ENCODE data around the gene POPDC3.
"Not testable (repeated sequence)": the region's sequence is repeated elsewhere in the genome, so short reads cannot be mapped to it uniquely, and the experiment has no call there.

The POPDC3 gene

DNA sequence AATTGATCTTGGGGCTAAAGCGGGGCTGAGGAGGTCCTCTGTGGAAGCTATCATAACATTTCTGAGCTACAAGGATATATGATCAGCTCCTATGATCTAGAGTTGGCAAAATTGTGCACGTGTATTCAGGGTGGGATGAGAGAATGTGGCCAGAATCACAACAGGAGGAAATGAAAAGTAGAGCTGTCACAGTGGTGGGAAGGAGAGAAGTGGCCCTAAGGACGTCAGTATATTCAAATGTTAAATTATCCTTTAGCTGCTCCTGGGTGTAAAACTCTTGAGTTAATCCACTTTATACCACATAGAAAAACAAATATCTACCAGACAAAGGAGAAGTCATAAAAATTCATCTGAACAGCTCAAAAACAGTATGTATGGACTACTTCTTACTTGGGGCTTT lies 14.8 kb upstream of the POPDC3 start:
- no peak for DNase-seq (ENCODE audit: low read depth)

DNA sequence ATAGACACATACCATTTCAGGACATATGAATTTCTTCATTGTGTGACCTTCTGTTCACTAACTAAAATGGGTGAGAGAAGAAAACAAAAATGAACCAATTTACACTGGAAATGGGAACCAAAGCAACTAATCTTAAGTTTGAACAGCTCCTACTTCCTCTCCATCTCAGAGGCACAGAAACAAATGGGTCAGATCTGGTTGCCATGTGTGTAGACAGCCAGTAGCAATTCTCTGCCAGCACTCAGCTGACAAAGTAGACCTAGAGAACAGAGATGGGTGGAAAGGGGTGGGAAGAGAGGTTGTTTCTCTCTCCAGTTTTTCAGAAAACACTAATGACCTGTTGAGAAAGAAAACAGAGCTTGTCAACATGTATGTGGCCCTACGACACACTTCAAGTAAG lies 14.3 kb upstream of the POPDC3 start:
- DNase-seq (ENCODE audit: low read depth) = peak; percentile 10

GRCh38 chr6:105193647-105194046 lies 13.8 kb upstream of the POPDC3 start:
- DNase-seq (ENCODE audit: low read depth) = peak; percentile 94

- DNase-seq (ENCODE audit: low read depth) = peak; percentile 88
Measured at GRCh38 chr6:105192707-105193465, 13.1 kb upstream of the POPDC3 start.

- DNase-seq (ENCODE audit: low read depth) = peak; percentile 29
Measured at GRCh38 chr6:105191351-105191750, 11.5 kb upstream of the POPDC3 start.

DNA sequence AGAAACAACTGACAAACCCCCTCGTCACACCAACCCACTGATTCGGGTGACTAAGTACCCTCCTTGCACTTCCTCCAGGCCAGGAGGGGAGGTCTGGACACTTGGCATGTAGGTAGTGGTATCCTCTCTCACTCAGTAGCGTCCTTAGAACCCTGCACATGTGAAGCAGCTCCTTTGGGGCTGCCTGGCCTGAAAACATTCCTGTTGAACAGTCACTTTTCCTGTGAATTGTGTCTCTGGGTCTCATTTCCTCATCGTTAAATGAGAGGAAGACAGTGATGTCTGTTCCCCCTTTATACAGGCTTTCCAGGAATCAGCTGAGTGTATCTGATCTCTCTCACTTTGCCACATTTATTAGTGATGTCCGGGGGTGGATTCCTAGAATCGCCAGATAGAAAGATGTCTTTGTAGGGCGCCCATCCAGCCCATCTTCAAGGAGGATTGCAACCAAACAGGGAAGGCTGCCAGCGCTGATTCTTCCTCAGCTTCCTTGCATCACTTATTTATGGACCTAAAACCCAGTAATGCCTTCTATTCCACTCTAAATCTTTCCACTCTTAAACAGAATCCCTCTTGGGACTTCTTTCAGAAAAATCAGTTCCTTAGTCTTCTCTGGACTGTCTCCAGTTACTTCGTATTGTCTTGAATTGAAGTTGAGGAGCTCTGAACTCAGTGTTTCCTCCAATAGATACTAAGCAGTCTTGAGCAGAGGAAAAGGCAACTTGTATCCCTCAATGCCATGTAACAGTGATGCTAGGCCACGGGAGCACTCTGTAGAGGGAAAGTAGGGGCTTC lies 9.4 kb upstream of the POPDC3 start:
- DNase-seq (ENCODE audit: low read depth) = no peak

- no peak for DNase-seq (ENCODE audit: low read depth)
Measured at GRCh38 chr6:105188251-105188650, 8.4 kb upstream of the POPDC3 start.

DNA sequence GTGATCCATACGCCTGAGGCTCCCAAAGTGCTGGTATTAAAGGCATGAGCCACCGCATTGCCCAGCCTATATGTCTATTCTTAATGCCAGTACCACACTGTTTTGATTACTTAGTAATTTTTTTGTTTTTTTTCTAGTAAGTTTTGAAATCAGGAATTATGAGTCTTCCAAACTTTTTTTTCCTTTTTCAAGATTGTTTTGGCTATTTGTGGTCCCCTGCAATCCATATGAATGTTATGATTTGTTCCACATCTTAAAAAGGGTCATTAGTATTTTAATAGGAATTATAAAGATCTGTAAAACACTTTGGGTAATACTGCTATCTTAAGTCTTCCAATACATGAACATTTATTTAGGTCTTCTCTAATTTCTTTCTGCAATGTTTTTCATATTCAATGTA lies 6.8 kb upstream of the POPDC3 start:
- no peak for DNase-seq (ENCODE audit: low read depth)

DNA sequence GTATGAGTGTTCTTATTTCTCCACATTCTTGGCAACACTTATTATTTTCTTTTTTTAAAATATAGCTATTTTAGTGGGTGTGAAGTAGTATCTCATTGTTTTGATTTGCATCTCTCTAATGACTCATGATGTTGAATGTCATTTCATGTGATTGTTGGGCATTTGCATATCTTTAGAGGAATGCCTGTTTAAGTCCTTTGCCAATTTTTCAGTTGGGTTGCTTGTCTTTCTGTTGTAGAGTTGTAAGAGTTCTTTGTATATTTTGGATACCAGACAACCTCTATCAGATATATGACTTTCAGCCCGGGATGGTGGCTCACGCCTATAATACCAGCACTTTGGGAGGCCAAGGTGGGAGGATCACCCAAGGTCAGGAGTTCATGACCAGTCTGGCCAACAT lies 5.1 kb upstream of the POPDC3 start:
- peak; percentile 10 for DNase-seq (ENCODE audit: low read depth)

GRCh38 chr6:105181981-105182515 lies 2.2 kb upstream of the POPDC3 start:
- DNase-seq (ENCODE audit: low read depth) = no peak

DNA sequence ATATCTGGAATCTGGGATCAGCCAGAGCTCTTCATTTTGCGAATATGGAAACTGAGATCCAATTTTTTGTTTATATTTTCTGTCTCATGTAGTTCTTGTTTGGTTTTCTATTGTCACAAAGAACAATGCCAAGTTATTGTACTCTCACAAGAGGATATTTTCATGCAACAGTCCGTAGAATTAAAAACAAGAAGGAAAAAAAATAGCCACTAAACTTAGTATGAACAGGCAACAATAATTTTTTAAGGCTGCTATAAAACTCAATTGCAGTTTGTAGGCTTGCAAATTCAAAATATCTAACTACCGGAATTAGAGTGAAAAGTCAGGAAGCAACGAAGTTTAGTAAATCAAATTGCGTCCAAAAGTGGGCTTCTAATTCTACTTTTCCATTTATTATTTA lies 1.2 kb downstream of the POPDC3 start:
- DNase-seq (ENCODE audit: low read depth) = no peak

DNA sequence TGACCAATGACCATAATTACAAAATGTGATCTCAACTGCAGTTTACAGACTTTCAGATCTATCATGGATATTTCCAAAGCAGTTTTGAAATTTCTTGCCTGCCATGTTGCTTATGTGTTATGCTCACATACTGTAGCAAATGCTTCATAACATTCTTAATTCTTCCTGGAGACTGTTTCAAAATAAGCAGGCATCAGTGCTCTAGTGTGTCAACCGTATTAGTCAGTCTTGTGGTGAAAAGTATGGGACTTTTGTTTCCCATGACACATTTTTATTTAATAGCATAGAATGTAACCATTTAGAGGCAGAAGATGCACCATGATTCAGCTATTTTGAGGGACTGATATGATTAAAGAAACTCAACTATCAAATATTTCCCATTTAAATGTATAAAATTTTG lies 1.7 kb downstream of the POPDC3 start:
- DNase-seq (ENCODE audit: low read depth) = peak; percentile 92

DNA sequence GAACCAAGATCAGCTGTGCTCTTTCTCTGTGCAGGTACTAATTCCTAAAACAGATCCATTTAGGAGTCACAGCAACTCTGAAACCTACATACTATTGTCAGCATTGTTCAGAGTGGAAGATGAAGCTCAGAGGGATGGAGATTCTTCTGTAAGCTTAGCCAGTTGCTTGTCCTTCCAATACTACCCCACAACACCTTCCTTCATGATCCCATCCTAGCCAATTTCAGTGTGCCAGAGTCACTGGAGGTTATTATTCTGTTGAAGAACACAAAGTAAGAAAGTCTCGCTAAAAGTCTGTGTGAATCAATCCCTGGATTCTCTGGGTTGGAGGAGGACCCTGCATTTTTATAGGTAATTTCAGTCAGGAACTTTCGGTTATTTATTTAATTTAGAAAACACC lies 2.3 kb downstream of the POPDC3 start:
- DNase-seq (ENCODE audit: low read depth) = no peak

DNA sequence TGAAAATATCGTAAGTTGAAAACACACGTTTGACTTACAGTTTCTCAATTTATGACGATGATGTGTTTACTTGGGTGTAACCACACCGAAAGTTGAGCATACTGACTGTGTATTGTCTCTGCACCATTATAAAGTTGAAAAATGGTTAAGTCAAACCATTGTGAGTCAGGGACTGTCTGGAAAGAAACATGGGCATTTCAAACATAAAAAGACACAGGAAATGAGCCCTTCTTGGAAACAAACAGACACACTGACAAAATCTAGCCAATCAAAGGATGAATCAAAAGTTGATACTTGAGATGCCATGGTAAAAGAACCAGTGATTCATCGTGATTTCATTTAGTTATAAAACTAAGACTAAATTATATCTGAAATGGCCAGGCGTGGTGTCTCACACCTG lies 5.3 kb downstream of the POPDC3 start:
- DNase-seq (ENCODE audit: low read depth) = peak; percentile 66

DNA sequence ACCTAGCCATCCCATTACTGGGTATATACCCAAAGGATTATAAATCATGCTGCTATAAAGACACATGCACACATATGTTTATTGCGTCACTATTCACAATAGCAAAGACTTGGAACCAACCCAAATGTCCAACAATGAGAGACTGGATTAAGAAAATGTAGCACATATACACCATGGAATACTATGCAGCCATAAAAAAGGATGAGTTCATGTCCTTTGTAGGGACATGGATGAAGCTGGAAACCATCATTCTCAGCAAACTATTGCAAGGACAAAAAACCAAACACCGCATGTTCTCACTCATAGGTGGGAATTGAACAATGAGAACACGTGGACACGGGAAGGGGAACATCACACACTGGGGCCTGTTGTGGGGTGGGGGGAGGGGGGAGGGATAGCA lies 7.3 kb downstream of the POPDC3 start:
- not testable (repeated sequence) for DNase-seq (ENCODE audit: low read depth)

GRCh38 chr6:105170059-105170458 lies 9.8 kb downstream of the POPDC3 start:
- peak; percentile 30 for DNase-seq (ENCODE audit: low read depth)

DNA sequence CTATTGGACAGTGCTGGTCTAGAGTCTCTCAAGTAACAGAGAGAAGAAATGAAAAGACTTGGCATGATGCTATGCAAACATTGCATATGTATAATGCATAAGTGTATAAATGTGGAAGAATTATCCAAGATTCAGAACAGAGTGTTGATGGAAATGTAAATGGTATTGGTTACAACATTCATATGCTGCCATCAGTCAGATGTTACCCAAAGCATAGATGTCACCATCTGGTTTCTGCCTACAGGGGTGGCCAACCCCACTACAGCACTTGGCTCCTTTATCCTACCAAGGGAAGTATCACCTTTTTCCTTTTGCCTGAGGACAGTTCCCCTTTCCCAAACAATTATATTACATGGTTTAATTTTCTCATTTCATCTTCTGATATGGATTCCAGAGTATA lies 11.9 kb downstream of the POPDC3 start:
- DNase-seq (ENCODE audit: low read depth) = no peak

DNA sequence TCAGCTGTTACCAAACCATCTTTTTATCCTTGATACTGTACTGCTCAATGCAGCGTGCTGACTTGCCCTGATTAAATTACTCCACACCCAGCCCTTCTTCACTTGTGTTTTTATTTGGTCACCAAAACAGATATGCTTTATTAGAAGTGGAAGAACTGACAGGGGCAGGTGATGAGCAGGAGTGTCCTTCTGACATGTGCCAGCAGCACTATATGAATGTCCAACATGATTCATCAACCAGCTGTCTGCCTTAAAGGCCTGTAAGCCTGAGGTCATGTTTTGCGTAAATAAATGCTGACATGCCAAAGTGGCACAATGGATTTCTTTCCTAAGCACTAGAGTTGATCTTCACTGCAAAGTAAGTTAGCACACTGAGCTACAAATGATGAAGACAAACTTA lies 15.4 kb downstream of the POPDC3 start:
- peak; percentile 69 for DNase-seq (ENCODE audit: low read depth)

DNA sequence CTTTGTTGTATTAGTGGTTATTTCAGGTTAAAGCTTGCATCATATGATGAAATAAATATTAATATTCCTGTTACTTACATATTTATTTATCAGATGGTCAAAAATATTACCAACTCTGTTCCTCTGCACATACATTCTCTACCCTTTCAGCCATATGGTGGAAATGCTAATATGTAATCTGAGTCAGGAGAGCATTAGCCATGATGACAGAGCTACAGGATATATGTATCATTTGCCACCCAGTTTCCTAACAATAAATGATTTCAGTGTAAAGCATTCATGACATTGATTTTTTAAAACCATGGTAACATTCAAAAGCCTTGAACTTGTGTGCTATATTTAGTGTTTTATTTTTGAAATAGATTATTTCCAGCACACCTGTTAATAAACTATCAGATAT lies 16.6 kb downstream of the POPDC3 start:
- DNase-seq (ENCODE audit: low read depth) = no peak

DNA sequence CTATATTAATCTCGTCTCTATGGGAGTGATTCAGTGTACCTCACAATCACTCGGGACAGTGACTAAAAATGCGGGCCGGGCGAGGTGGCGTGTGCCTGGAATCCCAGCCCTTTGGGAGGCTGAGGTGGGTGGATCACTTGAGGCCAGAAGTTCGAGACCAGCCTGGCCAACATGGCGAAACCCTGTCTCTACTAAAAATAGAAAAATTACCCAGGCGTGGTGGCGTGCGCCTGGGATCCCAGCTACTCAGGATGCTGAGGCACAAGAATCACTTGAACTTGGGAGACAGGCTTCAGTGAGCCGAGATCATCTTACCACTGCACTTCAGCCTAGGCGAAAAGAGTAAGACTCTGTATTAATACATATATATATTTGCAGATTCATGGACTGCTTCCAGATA lies 17.4 kb downstream of the POPDC3 start:
- no peak for DNase-seq (ENCODE audit: low read depth)

DNA sequence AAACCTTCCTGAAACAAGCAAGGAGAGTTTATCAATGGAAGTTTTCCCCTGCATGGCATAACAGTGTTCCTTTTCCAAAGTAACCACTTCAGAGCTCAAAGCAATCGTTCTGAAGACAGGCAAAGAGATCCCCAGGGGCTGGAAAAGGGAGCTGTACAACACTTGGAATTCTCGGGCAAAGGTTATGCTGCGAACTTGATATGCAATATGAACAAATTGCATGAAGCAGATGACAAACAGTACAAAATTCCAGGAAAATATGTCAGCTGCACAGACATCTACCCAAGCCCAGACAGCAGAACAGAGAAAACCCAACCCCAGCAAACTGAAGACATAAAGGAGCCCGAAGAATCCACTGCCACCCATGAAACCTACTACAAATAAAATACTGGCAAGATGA lies 18.4 kb downstream of the POPDC3 start:
- DNase-seq (ENCODE audit: low read depth) = no peak

GRCh38 chr6:105153676-105154075 lies 26.1 kb downstream of the POPDC3 start:
- DNase-seq (ENCODE audit: low read depth) = no peak

DNA sequence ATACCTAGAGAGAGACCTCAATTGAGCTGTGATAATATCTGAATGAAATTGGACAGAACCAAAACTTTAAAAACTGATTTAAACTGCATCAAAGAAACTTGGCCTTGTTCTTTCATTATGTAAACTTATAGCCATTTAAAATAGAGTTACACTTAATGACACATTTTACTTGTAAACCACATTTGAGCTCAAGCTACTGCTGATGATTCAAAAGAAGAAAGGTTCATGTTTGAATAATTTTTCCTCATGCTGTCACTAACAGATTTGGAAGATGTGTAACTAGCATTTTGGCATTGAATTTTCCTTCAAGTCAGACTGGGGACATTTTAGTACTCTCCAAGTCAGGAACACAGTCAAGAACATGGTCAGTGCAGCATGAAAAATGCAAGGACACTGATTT lies 26.9 kb downstream of the POPDC3 start:
- DNase-seq (ENCODE audit: low read depth) = no peak
